ENCODE results near the gene KLK10. TPM values are rescaled to one million over a fixed set of nuclear protein-coding genes. Genes with fewer than 3 reads are reported as not detected.

KLK10 gene
- total RNA-seq, 4 donors from 2014 or later: 1.6 TPM; not detected in 3

DNA sequence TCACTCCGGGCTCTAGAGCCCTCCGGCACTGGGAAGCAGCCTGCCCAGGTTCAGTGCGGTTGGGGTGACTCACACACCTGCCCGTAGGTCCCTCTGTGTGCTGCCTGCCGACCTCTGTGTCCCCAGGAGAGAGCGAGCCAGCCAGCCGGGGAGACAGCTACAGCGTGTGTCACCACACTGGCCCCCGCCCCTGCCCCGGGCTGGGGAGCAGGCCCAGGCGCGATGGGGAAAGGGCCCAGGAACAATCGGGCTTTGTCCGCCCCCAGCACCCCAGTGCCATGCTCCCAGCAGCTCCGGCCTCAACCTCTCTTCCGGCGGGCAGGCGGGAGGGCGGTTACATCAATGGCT lies 50.1 kb downstream of the KLK10 start, which contains the start of gene KLK6:
Gene KLK6, minus strand, starts transcription at position 179 of the 348 bp plus-strand sequence. CDS start 1,487 bp downstream, outside the sequence.
- ATAC-seq (no peak), DNase-seq (no peak)
- in situ Hi-C loops (cut with MboI; ENCODE audit: low sequenced_read_pairs in 4 of 4): no loop called here
- TF ChIP-seq, protein P1, sequence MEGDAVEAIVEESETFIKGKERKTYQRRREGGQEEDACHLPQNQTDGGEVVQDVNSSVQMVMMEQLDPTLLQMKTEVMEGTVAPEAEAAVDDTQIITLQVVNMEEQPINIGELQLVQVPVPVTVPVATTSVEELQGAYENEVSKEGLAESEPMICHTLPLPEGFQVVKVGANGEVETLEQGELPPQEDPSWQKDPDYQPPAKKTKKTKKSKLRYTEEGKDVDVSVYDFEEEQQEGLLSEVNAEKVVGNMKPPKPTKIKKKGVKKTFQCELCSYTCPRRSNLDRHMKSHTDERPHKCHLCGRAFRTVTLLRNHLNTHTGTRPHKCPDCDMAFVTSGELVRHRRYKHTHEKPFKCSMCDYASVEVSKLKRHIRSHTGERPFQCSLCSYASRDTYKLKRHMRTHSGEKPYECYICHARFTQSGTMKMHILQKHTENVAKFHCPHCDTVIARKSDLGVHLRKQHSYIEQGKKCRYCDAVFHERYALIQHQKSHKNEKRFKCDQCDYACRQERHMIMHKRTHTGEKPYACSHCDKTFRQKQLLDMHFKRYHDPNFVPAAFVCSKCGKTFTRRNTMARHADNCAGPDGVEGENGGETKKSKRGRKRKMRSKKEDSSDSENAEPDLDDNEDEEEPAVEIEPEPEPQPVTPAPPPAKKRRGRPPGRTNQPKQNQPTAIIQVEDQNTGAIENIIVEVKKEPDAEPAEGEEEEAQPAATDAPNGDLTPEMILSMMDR (IDR thresholded peaks at IDR 0.05 in 4 of 5, conservative IDR thresholded peaks at IDR 0.05 in 1 of 5): no peak
- TF ChIP-seq POLR2A (IDR thresholded peaks at IDR 0.05): no peak
- no peaks in the 10 kb centered on the region for H3K36me3 ChIP-seq
- peaks cover 0 to 3% (median 0%) of the 10 kb centered on the region in 3 donors for H3K27me3 ChIP-seq
- no peak within 1 kb of the TSS for H3K4me3 ChIP-seq
- H3K4me1 ChIP-seq: no peaks in the 10 kb centered on the region
- no peak within 1 kb of the TSS for H3K27ac ChIP-seq
- no peaks in the 10 kb centered on the region for H3K9me3 ChIP-seq
- intact Hi-C loops (cut with DNase I; ENCODE audit: low total_unique reads): no loop called here

DNA sequence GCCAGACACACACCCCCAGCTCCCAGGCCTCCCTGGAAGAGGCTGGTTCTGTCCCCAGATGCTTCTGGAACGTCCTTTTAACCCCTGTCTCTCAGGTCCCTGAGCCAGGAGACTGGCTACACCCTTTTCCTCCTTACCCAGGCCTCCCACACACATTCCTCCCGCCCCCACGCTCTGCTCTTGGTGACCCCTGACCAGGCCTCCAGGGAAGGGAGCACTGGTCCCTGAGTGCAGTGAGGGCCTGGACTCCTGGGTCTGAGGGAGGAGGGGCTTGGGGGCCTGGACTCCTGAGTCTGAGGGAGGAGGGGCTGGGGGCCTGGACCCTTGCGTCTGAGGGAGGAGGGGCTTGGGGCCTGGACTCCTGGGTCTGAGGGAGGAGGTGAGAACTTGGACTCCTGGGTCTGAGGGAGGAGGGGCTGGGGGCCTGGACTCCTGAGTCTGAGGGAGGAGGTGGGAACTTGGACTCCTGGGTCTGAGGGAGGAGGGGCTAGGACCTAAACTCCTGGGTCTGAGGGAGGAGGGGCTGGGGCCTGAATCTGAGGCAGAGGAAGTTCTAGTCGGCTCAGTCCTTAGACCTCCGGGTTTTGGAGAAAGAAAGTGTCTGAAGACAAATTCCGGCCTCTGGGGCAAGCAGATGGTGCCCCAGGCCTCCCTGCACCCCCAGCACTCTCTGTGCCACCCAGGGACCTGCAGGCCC lies 50.6 kb downstream of the KLK10 start:
- H3K9me3 ChIP-seq: no peaks in the 10 kb centered on the region
- H3K27ac ChIP-seq: no peak overlapping the region
- H3K27me3 ChIP-seq: peaks cover 0 to 3% (median 0%) of the 10 kb centered on the region in 3 donors
- in situ Hi-C loops (cut with MboI; ENCODE audit: low sequenced_read_pairs in 4 of 4): no loop called here
- H3K36me3 ChIP-seq: no peaks in the 10 kb centered on the region
- TF ChIP-seq POLR2A (IDR thresholded peaks at IDR 0.05): no peak
- TF ChIP-seq, protein P1 (IDR thresholded peaks at IDR 0.05 in 4 of 5, conservative IDR thresholded peaks at IDR 0.05 in 1 of 5): no peak
- ATAC-seq (no peak), DNase-seq (no peak)
- no peak overlapping the region for H3K4me3 ChIP-seq
- intact Hi-C loops (cut with DNase I; ENCODE audit: low total_unique reads): no loop called here
- no peaks in the 10 kb centered on the region for H3K4me1 ChIP-seq

DNA sequence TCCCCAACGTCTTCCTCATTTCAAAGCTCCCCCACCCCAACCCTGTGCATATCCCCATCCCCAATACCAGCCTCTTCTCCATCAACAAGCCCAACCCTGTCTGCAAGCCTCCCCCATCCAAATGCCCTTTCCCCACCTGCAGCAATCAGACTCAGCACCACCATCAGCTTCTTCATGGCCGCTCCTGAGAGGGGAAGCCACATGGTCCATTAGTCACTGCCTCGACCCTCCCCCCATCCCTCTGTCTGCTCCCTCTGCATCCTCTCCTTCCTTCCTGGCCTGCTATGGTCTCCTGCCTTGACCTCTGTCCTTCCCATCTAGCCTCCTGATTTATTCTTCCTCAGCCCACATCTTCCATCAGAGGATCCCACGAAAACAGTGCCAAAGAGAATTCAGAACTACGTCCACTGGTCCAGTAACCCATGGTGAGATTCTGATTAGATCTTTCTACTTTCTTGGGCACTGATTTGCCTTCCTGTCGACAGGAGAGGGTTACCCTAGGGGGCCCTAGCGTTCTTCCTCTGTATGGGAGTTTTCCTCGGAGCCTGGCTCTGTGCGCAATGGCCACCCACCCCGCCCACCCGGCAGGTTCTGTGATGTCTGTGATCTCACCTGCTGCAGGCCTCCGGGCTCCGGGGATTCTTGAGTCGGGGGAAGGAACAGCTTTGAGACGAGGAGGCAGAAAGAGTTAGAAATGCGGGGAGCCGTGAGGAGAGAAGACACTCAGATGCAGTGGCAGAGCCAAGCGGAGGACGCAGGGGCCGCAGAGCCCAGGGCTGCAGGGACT lies 51.4 kb downstream of the KLK10 start:
- no peaks in the 10 kb centered on the region for H3K4me1 ChIP-seq
- no peak overlapping the region for H3K4me3 ChIP-seq
- H3K27me3 ChIP-seq: peaks cover 0 to 3% (median 0%) of the 10 kb centered on the region in 3 donors
- in situ Hi-C loops (cut with MboI; ENCODE audit: low sequenced_read_pairs in 4 of 4): no loop called here
- TF ChIP-seq, protein P1 (IDR thresholded peaks at IDR 0.05 in 4 of 5, conservative IDR thresholded peaks at IDR 0.05 in 1 of 5): no peak
- TF ChIP-seq POLR2A (IDR thresholded peaks at IDR 0.05): no peak
- no peaks in the 10 kb centered on the region for H3K9me3 ChIP-seq
- ATAC-seq (no peak), DNase-seq (no peak)
- intact Hi-C loops (cut with DNase I; ENCODE audit: low total_unique reads): no loop called here
- H3K36me3 ChIP-seq: no peaks in the 10 kb centered on the region
- H3K27ac ChIP-seq: no peak overlapping the region

- Histone ChIP-seq H3K4me3 (no peak overlapping the region), H3K27ac (no peak overlapping the region), H3K4me1 (no peaks in the 10 kb centered on the region), H3K36me3 (no peaks in the 10 kb centered on the region), H3K9me3 (no peaks in the 10 kb centered on the region), H3K27me3 (peaks cover 0 to 3% (median 0%) of the 10 kb centered on the region in 3 donors)
- DNase-seq (no peak), ATAC-seq (no peak)
- TF ChIP-seq, protein P1 (IDR thresholded peaks at IDR 0.05 in 4 of 5, conservative IDR thresholded peaks at IDR 0.05 in 1 of 5): no peak
- TF ChIP-seq POLR2A (IDR thresholded peaks at IDR 0.05): no peak
- in situ Hi-C loops (cut with MboI; ENCODE audit: low sequenced_read_pairs in 4 of 4): no loop called here
- intact Hi-C loops (cut with DNase I; ENCODE audit: low total_unique reads): no loop called here
Observed at GRCh38 chr19:50964266-50964665, 55.2 kb downstream of the KLK10 start.
